ENCODE measurements around the gene TESK2.
A peak's percentile ranks its signal among the peaks of the same experiment; 100 is the strongest.

TESK2 gene

DNA sequence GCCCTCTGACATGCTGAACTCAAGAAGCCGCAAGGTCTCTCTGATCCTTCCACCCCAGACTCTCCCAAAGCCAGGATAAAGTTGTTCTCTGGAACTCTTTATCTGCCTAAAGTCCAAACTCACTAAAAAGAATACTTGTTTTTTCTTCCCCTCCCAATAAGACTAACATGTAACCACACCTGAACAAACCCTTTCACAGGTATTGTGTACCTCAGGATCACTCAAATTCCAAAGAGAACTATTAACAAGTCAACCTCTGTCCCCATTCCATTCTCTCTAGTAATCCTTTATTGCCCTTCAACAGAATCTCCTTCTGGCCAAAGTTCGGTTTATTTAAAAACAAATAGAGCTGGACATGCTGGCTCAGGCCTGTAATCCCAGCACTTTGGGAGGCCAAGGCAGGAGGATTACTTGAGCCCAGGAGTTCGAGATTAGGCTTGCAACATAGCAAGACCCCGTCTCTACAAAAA, 155.1 kb downstream of the TESK2 start:
- DNase-seq (ENCODE audit: low spot score) = no peak

DNA sequence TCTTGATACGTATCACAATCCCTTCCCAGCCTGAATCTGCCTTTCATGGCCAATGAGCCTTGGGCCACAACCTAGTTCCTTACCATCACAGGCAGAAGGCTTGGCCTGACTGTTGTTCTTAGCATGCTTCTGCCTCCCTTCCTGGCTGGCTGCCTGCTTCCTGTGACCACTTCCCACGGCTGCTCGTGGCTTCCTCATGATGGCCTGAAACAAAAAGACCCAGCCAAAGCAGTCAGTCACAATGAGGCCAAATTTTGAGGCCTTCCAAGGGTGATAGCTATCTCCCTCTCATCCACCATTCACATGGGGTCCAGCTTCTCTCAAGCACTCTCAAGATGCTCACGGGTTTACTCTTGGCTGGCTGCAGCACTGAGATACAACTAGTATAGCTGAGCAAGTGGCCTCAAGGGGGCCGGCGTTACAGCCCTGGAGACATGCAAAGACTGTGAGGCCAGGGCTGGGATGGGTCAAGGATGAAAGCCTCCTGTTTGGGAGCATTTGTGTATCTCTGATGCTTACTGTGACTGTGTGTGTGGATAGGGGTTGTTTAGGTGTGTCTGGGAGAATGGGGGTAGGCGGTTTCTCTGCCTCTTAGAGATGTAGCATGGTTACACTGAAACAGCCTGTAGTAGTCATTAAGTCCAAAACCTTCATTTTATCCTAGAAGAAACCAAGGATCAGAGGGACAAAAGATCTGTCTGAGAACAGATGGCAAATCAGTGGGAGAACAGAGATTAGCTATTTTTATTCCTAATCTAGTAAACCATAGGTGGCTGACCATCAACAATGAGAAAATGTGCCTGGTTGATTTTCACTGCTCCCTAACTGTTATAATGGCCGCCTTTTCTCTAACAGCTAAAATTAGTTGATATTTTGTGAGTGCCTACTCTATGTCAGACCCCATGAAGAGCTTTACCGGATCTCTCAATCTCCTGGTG, 156.4 kb downstream of the TESK2 start:
- no peak for DNase-seq (ENCODE audit: low spot score)

DNA sequence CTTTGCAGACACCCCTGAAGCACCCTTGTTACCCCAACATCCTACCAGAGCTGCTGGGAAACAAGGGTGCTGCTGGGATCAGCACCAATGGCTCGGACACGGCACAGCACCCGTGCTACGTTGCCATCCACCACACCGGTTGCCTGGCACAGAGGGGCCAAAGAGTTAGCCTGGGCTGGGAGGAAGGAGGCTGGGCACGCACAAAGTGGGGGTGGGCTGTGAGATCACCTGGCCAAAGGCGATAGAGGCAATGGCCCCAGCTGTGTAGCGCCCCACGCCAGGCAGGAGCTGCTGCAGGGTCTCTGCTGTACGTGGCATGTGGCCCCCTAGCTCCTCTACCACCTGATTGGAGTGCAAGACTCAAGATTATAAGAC, 158.6 kb downstream of the TESK2 start:
- no peak for DNase-seq (ENCODE audit: low spot score)

DNA sequence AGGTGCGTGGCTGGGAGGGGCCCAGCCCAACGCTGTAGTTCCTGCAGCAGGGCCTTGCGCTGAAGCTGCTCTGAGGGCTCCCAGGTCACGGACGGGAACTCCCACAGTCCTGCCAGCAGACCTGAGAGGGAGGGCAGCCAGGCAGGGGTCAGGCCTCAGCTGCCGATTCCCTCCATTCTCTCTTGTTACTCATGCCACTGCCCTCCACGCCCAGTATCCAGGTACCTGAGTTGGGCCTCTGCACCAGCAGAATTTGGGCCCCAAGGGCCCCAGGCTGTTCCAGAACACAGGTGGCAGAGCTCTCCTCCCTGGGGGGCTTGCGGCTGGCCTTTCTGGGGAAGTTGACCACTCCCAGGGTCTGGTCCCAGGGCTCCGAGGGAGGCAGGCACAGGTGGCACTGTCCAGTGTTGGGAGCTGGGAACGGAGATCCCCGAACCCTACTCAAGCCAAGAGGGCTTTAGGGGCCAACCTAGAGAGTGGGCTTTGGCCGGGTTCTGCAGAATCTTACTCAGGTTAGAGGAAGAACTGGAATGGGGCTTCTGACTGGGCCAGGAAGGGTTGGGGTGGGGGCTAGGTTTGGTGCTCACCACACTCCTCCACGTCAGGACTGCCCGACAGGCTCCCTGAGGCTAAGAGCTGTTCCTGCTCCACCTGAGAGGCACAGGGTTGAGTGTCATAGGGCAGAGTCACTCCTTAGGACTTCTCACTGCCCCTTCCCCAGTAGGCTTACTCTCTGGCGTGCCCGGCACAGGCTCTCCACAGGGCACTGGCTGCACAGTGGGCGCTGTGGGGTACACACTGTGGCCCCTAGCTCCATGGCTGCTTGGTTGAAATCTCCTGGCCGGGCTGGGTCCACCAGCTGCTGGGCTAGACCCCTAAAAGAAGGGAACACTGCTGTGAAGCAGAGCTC, 159.3 kb downstream of the TESK2 start:
- DNase-seq (ENCODE audit: low spot score) = no peak

DNA sequence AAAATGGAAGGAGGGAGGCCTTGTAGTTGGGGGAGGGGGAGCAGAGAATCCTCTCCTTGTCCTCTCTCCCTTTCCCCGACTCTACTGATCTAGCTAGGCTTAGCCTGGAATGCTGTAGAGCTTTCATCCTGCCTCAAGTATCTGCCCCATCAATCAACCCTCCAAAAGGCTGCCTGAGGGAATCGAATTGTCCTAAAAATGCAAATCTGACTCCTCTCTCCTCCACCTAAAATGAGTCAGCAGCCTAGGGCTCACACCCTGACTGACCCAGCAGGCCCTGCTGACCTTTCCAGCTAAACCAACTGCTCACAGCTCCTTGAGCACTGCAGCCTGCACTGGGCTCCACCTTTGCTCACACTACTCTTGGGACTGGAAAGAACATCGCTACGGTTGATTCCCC, 161.5 kb downstream of the TESK2 start:
- no peak for DNase-seq (ENCODE audit: low spot score)

DNA sequence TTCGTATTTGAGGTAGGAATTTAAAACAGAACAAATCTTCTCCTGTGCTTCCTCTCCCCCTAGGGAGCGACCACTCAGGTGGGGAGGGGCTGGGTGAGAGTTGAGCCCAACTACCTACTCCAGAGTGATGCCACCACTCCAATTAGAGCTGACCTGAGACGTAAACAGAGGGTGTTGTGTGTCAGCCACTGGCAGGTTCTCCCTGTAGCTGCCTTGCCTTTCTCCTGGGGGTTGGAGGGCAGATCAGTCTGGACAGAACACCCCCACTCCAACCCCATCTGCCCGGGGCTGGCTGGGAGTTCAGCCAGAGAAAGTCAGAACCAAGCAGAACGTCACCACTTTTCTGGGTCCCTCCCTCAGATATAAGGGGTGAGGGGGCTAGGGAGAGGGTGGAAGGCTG, 162.3 kb downstream of the TESK2 start:
- no peak for DNase-seq (ENCODE audit: low spot score)

DNA sequence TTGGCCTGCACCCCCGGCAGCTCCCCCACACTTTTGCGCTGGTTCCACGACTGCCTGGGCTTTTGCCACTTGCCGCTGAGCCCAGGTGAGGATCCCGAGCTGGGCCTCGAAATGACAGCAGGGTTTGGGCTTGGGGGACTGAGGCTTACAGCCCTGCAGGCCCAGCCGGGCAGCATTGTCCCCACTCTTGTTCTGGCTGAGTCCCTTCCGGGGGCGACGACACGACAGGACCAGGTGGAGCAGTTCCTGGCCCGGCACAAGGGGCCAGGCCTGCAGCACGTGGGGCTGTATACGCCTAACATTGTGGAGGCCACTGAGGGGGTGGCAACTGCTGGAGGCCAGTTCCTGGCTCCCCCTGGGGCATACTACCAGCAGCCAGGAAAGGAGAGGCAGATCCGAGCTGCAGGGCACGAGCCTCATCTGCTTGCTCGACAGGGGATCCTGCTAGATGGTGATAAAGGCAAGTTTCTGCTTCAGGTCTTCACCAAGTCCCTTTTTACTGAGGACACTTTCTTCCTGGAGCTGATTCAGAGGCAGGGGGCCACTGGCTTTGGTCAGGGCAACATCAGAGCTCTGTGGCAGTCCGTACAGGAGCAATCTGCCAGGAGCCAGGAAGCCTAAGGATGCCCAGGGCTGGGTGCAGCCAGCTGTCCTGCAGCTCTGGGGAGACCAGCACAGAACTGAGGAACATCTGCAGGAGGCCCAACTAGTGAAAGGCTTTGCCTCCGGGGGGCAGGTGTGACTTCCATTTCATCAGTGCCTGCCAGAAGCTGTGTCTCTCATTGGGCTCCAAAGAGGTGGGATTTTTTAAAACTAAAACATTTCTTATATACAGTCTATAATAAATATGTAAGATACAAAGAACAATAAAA, 163.1 kb downstream of the TESK2 start:
- DNase-seq (ENCODE audit: low spot score) = no peak

DNA sequence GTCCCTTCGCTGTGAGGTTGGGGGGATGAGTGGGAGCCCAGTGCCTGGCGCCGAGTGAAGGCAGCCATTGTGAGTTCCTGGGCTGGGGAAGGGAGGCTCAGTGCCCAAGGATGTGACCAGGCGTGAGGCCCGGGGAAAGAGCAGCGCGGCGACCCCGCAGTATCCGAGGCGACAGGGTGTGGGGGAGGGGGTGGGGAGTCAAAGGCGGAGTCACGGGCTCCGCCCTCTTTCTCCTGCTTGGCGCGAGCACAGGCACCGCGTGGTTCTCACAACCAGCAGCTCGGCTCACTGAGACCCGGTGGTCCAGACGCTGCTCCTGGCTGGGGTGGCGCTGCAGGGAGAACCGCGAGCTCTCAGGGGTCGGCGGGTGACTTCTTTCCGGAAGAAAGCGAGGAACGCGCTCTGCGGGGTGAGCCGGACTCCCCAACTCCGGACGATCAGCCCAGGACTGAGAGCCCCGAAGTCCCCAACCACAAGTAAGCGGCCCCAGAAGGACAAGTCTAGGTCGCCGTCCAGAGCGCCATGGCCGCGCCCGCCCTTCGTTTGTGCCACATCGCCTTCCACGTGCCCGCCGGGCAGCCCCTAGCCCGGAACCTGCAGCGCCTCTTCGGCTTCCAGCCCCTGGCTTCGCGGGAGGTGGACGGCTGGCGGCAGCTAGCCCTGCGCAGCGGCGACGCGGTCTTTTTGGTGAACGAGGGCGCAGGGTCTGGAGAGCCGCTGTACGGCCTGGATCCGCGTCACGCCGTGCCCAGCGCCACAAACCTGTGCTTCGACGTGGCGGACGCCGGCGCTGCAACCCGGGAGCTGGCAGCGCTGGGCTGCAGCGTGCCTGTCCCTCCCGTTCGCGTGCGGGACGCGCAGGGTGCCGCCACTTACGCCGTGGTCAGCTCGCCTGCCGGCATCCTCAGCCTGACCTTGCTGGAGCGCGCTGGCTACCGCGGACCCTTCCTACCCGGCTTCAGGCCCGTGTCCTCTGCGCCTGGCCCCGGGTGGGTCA, 164.0 kb downstream of the TESK2 start, which contains the start of gene HPDL:
HPDL (plus strand) TSS at position 269 of the 997 bp plus-strand sequence; CDS start at position 523, 254 bp downstream.
- DNase-seq (ENCODE audit: low spot score) = peak; percentile 66

DNA sequence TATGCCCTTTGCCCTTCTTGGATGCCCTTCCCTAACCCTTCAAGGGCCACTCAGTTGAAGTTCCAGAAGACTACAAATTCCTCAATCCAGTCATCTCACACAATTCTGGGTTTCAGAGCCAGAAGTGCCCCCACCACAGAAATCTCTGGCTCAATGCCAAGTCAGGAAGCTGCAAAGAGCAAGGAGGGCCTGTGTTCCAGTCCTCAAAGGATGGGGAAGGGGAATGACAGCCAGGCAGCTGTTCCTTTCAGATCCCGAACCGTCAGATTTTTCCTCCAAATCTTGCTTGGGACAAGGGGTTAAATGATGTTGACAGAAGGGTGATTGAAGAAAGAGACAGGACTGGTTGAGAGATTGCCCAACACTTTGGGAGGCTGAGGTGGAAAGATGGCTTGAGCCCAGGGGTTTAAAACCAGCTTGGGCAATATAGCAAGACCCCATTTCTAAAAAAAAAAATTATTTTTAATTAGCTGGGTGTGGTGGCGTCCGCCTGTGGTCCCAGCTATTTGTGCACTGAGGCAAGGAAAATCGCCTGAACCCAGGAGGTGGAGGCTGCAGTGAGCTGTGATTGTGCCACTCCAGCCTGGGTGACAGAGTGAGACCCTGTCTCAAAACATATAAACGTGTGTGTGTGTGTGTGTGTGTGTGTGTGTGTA, 165.0 kb downstream of the TESK2 start:
- DNase-seq (ENCODE audit: low spot score) = no peak

DNA sequence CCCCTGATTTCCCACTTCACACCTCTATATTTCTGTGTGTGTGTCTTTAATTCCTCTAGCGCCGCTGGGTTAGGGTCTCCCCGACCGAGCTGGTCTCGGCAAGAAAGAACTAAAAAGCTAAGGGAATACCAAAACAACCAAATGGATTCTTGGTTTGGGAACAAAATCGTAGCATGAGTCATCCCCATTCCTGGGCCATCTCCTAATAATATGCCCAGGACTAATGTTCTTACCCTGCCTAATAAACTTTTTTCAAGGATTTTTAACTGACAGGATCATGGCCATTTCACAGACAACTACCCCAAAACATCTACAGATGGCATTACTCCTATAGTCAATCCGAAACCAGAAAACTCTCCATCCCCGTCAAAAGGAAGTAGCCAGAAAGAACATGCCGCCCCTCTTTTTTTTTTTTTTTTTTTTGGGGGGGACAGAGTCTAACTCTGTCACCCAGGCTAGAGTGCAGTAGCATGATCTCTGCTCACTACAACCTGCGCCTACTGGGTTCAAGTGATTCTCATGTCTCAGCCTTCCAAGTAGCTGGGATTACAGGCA, 168.4 kb downstream of the TESK2 start:
- no peak for DNase-seq (ENCODE audit: low spot score)

DNA sequence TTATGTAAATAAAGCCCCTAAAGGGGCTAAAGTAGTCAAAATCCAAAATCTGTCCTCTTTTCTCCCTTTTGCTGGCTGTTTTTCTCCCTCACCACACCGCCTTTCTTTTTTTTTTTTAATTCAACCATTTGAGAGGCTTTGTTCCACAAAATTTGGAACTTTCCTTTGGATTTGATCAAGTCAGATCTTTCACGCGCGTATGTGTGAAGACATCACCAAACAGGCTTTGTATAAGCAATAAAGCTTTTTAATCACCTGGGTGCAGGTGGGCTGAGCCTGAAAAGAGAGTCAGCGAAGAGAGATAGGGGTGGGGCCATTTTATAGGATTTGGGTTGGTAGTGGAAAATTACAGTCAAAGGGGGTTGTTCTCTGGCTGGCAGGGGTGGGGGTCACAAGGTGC, 169.5 kb downstream of the TESK2 start:
- DNase-seq (ENCODE audit: low spot score) = no peak

DNA sequence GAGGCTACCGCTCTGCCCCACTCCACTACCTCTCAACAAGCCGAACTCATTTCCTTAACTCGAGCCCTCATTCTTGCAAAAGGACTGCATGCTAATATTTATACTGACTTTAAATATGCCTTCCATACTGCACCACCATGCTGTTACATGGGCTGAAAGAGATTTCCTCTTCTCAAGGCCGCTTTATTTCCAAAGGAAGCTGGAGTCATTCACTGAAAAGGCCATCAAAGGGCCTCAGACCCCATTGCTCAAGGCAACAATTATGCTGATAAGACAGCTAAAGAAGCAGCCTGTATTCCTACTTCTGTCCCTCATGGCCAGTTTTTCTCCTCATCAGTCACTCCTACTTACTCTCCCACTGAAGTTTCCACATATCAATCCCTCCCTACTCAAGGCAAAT, 171.2 kb downstream of the TESK2 start:
- no peak for DNase-seq (ENCODE audit: low spot score)

DNA sequence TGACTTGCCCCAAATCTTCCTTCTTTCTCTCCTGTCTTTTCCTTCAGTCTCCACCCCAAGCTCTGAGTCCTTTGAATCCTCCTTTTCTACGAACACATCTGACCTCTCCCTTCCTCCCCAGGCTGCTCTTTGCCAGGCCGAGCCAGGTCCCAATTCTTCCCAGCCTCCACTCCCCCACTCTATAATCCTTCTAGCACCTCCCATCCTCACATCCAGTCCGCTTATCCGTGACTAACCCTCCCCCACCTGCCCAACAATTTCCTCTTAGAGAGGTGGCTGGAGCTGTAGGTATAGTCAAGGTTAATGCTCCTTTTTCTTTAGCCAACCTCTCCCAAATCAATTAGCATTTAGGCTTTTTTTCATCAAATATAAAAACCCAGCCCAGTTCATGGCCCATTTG, 173.8 kb downstream of the TESK2 start:
- no peak for DNase-seq (ENCODE audit: low spot score)

DNA sequence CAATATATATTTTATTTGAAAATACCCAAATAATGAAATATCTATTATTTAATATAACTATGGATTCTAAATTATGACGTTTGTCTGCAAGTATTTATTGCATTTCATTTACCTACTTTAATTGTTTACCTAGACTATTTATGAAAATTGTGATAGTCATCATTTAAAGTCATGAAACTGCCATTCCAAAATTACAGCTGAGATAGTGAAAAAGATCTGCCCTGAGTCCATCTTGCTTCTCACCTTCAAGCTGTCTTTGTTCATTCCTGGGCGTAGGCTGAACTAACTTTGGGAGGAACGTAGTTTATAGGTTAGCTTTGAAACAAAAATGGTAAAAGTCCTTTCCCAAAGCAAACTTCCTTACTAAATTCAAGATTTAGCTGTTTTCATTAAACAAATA, 176.7 kb downstream of the TESK2 start:
- DNase-seq (ENCODE audit: low spot score) = no peak

DNA sequence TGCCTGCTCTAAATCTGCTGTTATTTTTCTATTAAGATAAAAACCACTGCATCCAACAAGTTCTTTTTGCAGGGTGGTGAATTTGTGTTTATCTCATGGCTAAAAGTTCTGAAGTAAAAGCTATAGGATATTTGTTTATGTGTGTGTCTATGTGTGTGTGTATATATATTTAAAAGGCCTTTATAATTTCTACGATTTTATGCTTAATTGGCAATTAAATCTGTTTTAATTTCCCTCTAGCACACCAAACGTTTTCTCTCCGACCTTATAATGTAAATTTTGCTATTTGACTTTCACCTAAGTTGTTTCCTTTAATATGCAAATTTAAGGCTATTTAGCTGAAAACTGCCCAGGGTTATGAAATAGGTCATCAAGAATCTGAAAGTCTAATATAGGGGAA, 184.1 kb downstream of the TESK2 start:
- no peak for DNase-seq (ENCODE audit: low spot score)

DNA sequence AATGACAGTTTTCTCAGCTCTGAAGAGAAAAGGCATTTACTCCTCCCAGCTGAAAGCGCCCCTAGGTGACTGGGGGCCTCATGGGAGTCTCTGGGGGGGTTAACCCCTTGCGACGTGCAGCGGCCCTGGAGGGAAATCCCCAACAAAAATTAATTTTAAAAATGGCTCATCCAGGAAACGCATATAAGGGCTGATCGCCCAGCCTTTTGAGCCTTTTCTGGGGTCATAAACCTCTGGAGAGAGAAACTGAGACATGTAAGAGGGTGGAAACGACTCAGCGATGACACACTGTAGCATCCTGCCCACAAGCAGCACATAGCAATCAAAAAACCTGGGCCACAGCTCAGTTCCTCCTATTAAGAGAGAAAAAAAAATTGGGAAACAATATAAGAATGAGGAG, 184.6 kb downstream of the TESK2 start:
- no peak for DNase-seq (ENCODE audit: low spot score)

DNA sequence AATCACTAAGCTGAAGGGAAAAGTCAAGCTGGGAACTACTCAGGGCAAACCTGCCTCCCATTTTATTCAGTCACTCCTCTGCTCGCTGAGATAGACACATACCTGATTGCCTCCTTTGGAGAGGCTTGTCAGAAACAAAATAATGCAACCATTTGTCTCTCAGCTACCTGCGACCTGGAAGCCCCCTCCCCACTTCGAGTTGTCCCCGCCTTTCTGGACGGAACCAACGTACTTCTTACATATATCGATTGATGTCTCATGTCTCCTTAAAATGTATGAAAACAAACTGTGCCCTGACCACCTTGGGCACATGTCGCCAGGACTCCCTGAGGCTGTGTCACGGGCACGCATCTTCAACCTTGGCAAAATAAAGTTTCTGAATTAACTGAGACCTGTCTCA, 185.7 kb downstream of the TESK2 start:
- DNase-seq (ENCODE audit: low spot score) = no peak

DNA sequence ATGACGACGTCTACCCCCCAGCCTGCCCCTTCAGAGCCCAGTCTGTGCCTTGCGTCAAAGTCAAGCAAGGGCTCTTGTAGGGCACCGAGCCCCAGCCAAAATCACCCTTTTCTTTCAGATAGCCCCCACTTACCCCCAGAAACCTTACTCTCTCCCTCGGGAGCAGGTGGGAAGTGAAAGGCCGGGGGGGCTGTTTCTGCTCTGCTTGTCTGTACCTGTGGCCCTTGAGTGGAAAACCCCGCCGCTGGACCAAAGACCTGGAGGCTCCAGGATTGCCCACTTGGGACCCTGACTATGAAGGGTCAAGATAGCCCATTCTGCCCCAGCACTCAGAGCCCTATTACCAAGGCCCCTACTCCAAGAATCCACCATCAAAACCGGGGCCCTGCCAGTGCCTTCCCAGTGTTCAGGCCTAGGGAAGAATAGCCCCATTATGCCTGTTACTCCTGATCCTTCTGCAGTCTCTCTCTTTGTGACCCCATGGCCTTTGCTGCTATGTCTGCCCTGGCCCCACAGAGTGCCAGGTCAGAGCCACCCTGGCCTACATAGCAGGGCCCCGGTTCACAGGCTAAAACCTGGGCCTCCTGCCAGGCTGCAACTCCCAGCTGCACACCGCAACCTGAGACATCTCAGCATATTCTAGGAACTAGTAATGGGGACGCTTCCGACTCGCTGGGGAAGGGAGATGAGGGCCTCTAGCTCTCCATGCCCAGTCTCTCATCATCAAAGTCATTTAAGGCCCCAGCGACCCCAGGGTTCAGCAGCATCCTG, 186.5 kb downstream of the TESK2 start:
- DNase-seq (ENCODE audit: low spot score) = no peak
